ENCODE results near the gene PGC.

PGC gene

DNA sequence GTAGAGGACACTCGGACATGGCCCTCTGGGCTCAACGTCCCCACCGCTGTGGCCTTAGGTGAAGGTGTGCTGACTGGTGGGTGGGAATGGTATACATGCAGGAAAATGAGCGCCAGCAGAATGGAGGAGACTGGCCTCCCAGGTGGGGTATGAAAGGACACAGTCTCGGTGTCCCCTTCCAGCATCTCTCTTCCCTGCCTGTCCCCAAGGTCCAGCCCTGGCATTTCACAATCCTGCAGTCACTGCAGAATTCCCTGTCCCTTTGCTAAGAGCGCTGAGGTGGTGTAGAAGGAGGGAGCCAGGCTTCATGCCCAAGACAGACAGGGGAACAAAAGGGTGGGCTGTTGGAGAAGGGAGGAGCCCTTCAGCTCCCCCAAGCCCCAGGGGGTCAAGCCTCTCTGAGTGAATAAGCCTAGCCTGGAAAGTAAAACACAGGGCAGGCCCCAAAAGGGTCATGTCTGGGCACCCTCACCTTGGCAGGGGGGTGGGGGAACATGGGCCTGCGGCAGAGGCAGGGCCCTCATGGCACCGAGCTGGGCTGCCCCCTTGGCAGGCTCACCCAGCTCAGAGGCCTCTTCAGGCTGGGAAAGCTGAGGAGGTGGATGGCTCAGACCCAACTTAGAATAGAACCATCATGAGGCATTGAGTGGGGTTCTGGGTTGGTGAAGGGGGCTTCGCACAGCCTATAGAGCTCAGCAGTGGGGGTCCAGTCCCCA is 35.7 kb downstream of the PGC start:
- no peak for DNase-seq

DNA sequence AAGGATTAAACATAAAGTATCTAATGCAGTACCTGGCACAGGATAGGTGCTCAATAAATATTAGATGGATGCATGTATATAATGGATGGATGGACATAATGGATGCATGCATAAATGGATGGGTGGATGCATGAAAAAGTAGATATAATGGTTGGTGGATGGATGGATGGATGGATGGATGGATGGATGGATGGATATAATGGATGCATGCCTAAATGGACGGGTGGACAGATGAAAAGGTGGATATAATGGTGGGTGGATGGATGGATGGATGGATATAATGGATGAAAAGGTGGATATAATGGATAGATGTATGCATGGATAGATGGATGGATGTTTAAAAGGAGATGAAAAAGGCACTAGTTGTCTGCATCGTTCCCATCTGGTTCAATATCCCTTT is 37.8 kb downstream of the PGC start:
- no peak for DNase-seq

DNA sequence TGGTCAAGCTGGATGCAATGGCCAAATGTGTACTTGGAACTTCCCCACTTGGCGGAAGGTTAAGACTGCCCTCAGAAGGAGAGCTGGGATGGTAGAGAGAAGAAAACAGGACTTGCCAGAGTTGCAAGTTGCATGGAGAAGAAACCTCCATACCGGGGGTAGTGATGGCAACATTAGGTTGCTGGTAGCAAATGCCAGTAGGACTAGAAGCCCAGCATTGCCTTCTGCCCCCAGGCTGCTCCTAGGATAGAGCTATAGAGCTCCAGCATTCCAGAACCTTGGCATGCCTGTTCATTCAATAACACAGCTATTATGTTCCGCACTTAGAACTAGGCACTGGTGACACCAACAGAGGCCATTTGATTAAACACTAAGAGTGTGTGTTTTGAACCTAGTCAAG is 38.3 kb downstream of the PGC start:
- DNase-seq = no peak

DNA sequence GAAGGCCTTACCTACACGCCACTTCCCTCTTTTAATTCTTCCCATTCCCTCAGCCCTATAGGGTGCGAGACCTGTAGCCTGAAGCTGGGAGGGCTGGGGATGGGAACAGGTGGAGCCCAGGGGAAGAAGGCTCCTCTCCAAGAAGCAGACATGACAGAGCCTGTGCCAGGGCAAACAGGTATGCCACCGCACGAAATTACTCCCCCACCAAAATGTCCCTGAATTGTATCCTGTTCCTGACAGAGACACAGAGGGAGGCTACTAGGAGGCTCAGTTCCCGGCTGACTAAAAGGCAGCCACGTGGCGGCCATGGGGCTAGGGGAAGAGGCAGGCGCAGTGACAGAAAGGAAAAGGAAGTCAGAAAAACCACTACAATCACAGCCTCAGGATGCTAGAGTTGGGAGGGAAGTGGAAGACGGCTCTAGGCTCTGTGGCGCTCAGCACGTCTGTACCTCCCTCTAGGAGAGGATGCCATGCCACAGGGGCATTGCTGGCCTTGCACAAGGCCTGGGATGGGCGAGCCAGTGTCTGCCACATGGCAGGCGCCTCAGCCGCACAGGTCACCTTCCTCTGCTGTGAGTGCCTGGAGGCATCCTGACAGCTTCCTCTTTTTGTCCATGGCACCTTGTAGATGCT is 39.5 kb downstream of the PGC start:
- DNase-seq = no peak

DNA sequence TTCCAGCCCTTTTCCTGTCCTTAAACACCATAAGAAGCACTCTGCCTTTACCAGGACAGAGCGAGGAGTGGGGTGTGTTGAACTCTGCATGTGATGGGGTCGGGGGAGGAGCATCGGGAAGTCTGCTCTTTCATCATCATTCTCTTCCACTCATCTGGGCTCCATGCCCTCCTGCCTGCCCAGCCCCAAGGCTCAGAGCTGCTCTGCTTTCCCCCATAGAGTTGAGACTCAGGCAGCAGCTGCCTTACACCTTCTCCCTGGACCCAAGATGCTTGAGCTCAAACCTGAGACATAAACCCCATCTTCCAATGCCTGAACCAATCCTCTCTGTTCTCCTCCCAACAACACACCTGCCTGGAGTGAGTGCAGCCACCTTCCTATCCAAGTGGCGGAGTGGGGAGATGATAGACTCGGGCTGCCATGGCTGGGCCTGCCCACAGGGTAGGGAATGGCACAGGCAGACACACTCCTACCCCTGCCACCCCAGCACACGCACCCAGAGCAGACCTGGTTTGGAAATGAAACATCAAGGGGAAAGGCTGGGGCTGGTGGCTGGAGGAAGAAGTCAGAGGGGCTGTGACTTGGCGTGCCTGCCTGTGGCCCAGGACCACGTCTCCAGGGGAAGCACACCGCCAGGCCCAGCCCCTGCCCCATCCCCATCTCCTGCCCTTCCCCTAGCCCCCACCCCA is 40.2 kb downstream of the PGC start:
- no peak for DNase-seq

DNA sequence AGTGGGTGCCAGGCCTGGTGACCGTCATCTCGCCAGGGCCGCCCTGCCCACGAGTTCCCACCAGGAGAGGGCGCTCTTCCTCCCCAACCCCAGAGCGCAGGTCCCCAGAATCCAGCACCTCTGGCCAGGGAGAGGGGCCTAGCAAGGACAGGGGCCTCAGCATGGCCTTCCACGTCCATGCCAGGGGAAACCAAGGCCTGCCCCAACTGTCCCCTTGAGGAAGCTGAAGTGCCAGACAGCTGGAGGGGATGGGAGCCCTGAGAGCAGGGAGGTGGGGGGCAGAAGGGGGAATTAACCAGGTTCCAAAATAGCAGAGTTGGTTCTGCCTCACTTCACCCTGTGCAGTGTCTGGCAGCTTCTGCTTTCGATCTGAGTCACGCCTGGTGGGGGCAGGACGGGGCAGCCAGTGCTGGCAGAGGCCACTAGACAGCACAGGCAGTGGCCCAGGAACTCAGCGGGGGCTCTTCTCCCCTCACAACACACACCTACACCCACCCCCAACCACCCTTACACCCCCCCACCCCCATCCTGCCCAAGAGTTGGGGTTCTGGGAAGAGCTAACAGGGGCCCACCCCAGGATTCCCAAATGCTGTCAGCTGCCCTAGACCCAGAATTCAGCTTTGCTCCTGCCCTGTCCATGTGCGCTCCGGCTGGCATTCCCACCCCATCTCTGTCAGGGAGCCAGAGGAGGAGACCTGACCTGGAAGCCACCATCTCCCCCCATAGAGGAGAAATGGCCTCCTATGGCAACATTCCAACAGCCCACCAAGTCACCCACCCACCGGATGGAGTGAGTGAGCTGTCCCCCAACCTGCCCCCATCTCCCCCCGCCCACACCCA is 41.0 kb downstream of the PGC start:
- no peak for DNase-seq

DNA sequence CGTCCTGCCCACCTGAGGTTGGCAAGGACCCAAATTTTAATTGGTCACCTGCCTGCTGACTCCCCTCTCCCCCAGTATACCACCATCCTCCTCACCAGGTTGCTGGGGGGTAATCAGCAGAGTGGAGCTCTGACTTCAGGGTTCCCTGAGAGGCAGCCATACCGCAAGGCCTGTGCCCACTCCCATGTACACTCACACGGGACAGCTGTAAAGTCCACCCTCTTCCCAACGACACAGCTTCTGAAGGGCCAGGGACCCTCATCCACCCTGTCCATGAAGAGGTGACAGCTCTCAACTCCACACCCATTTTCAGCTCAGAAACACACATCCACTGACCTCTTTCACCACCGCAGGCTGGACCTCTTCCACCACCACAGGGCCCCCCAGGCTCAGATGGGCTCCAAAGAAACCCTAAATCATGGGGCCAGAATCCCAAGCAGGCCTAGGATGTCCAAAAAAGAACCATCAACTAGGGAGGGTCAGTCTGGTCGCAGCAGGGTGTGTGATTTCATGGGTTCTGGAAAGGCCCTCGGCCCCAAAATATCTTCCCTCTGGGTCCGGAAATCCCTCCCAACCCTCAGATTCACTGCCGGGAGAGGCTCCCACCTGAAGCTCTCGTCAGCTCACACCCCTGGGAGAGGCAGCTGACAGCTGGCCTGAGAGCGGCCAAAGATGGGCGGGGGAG is 41.7 kb downstream of the PGC start:
- no peak for DNase-seq

DNA sequence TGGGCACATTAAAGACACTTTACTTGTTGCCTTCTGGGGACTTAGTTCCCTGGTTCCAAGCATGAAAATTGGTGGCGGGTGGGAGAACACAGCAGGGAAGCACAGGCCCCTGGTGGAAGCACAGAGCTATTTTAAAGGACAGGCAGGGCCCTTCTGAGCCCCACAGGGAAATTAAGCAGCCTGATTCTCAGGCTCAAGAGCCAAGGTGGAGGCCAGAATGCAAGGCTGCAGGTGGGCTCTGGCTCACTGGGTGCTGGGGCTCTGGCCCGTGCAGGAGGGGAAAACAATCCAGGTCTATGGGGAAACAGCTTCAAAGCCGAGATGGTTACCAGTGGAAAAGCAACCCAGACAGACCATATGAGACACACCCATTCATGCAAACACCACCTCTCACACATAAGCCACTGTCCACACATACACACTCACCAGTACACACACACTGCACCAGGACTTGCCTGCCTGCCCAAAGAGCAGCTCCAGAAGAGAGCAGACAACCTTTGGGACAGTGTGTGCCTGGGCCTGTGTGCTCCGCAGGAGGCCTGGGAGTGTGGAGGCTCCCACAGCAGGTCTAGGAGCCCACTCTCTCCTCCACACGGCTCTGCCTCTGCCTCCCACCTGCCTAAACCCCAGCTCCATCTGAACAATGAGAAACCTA is 42.4 kb downstream of the PGC start:
- DNase-seq = no peak

DNA sequence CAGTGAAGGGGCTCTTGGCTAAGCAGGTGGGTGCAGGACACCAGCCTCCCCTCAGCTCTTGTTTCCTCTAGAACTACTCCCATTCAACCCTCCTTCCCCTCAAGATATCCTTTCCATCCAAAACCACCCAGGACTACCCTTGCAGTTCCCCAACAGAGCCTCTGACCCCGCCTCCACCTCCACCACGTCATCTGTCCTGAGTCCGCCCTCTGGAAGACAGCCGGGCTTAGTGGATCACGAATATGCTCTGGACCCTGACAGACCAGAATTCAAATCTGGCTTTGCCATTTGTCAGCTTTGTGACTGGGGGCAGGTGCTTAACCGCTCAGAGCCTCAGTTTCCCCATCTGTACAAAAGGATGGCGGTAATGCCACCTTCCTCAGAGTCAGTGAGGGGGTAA is 43.2 kb downstream of the PGC start:
- no peak for DNase-seq

DNA sequence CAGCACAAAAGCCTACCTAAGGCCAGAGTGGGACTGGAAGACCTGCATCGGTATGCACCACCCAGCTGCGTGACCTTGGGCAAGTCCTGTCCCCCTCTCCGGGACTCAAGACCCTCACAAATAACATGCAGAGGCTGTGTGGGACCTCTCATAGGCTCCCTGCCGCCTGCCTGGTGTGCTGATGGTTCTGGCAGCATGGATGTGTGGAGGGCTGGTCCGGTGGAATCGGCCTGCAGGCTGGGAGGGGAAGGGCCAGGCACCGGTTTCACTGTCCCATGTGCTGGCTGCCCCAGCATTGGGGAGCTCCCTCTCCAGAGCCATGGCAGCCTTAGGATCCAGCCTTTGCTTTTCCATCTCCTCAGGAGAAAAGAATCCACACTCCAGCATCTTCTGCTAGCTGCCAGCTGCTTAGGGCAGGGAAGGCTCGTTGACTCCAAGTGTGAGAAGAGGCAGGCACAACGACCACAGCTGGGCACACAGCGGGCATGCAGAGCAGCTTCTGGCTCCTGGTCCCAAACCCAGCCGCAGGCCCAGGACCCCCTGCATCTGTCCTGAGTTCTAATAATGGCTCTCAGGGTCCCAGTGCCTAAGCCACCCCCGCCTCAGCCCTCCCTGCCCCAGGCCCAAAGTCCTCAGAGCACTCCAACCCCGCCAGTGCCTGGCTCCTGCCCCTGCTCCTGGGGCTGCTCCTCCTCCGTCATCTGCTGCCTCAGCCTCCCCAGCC is 44.3 kb downstream of the PGC start:
- no peak for DNase-seq

DNA sequence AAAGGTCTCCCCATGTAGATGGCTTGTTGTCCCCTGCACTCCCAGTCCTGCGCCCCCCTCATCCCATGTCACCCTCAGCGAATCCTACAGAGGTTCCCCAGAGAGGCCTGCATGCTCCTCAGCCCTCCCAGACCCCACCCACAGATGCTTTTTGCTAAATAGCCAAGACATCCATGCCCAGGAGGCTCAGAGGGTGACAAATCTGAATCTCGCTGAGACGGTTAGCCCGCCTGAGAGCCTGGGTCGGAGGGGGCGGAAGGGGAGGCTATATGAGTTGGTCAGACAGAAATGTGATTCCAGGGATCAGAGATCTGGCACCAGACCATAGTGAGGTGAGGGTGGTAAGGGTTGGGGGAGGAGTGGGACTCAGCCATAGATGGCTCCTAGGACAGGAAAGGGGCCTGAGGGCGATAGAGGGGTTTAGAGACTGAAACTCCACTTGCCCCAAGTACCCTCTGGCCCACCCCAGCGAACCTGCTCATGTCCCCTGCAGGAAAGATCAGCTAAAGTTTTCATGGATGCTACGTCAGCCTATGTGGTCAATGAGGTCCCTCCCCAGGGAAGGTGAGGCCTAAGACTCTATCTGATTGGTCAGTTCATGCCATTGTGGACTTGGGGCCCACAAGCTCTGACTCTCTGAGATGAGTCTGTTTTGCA is 45.0 kb downstream of the PGC start:
- no peak for DNase-seq

DNA sequence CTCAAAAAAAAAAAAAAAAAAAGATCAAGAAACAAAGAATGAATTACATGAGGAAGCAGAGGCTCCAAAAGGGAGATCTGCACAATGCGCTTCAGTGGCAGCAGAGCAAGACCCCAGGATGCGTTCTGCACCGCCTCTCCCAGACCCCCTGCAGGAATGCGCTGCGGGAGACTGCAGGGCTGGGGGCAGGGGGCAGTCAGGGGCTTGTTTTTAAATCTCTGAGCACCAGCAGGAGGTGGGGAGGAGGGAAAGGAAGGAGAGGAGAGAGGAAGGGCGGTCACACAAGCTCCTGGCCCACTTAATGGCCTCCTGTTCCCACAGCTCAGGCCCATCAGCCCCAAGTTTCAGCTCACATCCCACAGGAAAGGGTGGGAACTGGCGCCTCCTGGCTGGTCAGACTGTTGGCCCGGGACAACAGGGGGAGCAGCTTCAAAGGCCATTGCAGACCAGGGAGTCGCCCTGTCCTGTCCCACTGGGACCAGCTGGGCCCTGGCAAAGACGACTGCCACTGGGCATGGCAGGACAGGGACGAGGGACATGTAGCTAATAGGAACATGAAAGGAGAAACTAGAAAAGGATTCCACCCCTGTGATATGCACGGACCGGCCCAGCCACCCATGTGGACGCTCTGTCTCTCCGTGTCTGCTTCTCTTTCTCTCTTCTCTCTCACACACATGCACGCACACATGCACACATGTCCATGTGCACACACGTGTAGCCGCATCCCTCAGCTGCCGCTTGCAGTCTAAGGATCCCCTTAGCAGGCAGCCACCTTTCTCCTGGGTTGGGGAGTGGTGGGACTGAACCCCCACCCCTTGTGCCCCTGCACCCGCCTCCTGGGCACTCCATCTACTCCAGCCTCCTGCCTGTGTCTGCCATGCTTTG is 46.5 kb downstream of the PGC start:
- no peak for DNase-seq

DNA sequence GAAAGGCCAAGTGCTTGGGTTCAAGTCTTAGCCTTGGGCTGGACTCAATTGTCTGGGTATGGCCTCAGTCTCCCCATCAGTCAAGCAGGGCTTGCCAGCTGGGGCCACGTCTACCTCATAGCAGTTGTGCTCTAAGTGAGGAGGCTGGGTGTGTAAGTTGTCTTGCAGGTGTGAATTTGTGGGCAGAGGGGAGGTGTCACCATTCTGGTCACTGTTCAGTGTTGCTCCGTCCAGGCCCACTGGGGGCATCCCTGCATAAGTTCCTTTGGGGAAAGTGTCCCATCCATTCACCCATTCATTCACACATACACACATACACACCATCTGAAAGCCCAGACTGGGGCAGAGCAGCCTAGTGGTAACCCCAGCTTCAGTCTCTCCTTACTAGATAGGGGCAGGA is 48.1 kb downstream of the PGC start:
- DNase-seq = no peak

DNA sequence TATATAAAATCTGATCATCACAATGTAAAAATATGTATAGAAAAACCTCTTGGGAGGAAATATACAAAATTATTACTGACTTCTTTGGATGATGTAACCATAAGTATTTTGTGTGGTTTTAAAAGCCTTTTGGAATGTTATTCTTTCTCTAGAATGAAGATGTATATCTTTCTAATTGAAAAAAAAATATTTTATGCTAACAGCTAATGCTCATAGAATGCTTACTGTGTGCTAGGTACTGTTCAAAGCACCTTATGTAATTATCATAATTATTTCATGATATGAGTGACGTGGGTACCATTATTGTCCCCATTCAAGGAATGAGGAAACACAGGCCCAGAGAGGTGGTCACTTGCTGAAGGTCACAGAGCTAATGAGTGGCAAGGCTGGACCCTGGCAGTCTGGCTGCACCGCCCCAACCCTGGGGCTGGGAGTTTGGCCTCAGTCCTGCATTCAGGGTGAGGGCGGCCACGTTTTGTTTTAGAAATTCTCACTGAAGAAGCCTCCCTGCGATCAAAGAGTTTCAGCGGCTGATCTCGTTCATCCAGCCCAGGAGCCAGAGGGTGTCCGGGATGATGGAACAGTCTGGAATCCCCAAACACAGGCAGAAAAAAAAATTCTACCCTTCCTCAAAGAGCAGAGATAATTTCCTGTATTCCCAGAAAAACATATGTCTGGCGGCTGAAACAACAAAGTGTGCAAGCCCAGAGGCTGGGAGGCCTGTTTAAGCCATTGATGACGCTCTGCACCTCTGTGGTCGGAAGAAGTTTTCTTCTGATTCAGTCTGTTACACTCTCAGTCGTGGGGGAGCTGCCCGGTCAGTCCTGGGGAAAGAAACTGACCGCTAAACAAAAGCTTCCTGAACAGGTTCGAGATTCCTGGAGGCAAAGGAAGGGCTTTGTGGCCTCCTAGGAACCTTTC is 49.1 kb downstream of the PGC start:
- no peak for DNase-seq

DNA sequence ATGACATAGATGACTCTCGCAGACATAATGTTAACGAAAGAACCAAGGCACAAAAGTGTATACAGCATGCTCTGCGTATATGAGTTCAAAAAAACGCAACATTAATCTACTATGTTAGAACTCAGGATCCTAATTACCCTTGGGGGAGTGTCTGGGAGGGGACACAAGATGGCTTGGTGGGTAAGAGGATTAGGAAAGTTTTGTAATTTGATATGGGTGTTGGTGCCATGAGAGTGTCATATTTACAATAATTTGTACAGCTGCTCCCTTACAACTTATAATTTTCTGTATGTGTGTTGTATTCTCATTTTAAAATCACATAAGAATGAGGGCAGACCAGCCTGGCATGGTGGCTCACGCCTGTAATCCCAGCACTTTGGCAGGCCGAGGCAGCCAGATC is 50.4 kb downstream of the PGC start:
- DNase-seq = no peak

DNA sequence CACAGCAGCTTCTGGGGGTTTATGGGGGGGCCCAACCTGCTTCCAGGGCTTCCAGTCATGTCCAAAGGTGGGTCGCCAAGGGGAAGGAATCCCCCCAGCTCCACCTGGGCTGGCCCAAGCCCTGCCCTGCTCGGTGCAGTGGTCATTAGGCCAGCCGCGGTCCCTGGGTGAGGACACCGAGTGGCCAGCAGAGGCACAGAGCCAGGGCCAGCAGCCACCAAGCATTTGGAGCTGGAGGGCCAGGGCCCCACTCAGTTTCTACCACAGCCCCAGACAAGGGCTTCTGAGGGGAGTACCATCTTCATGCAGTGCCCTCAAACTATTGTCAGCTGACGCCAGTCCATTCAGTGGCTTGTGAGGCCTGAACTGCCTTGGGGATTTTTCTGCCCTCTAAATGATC is 51.4 kb downstream of the PGC start:
- DNase-seq = no peak

DNA sequence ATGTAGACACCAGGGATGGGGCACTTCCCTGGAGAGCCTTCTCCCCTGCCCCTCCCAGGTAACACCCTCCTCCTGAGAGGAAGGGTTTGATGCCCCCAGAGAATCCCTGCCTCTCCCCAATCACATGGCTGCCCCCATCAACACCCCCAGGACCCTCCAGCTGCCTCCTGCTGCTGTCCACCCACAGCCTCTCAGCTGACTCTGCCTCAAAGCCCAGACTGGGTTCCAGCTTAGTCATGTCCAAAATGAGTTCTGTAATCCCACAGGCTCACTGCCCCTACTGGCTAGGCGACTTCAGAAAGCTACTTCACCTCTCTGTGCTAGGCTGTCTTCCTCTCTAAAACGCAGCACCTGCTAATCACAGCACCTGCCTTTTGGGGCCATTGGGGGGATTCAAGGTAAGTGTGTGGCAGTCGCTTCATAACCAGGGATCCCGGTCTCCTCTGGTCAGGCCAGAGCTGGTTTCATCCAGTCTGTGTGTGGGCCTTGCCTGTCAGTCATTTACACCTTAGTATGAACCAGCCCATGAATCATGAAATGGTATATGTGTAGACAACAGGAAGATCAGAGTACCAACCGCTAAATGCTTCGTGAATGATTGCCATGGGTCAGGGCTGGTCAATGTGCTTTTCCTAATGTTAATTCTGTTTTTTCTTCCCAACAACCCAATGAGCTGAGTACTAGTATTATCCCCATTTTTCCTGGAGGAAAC is 52.2 kb downstream of the PGC start:
- DNase-seq = no peak
